NOMO-1 treated with dmso at 0.1 percent for 144 hours (cell line): ENCODE measurements around the gene GPR155.
"Not testable (repeated sequence)": the region's sequence is repeated elsewhere in the genome, so short reads cannot be mapped to it uniquely, and the experiment has no call there.

Experiments used
- DNase-seq: peaks from one replicate; lab custom pipeline; 2025; ENCODE audit not compliant: unreplicated experiment; lab: John Stamatoyannopoulos, UW

The GPR155 gene

DNA sequence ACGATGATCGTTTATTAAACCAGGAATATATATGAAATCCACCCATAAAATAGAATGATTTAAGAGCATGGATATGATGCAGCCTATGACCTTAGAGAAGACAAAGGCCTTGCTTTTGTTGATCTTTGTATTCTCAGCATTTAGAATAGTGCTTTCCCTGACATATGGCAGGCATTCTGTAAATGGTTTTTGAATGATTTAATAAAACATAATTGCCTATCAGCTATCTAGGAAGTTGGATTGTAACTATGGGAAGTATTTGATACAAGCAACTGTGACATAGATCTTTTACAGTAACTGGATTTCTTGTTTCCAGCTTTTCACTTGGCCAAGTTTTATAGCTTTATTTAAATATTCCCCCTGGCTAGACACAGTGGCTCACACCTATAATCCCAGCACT lies 5.1 kb upstream of the GPR155 start:
- no peak for DNase-seq

GRCh38 chr2:174490051-174490450 lies 3.2 kb upstream of the GPR155 start:
- no peak for DNase-seq

GRCh38 chr2:174489520-174489919 lies 2.7 kb upstream of the GPR155 start:
- not testable (repeated sequence) for DNase-seq

DNA sequence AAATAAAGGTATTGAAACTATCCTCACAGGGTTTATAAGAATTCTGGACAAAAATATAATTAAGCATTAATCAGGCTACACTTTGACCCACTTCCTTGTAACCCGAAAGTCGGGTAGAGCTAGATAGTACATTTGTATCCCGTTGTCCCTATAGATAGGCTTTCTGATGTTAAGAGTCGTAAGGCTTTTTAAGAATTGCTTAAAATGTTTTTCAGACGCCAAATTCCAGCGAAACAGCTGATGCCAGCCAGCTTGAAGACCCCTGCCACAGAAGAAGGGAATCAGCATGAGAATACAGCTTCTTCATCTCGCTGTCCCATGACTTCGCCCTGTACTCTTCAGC lies 962 bp upstream of the GPR155 start:
- no peak for DNase-seq

- DNase-seq, result peak; percentile 95
These were observed 435 bp upstream of the GPR155 start for GRCh38 chr2:174487108-174487819.

DNA sequence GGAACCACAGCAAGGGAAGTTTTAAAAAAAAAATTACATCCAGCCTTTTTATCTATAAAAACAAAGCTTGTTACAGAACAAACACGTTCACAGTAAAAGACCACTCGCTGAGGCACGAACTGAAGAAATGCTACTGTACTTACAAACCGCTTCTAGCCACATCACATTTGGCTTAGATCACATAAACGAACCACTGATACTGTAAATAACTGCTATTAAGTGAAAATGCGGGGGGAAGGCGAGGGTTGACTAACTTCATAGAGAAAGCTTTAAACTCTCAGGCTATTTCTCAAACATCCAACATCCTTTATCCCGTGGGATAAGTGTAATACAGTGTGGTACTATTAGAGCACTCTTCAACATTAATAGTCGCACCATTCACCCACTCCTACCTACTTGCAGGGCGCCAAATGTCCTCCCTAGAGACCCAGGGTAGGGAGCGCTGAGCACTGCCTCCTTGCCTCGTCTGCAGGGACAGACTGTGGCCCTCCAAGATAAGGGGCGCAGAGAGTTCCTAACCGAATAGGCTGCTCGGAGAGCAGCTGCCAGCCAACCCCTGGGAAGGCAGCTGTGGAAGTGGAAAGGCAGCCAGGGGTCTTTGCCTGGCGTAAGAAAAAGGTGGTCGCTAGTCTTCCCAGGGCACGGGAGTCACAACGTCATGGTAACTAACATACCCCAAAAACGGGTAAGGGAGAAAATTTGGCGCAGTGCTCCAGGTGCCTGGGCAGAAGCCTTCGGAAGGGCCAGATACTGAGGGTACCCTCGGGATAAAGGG lies 854 bp downstream of the GPR155 start:
- DNase-seq, result no peak

DNA sequence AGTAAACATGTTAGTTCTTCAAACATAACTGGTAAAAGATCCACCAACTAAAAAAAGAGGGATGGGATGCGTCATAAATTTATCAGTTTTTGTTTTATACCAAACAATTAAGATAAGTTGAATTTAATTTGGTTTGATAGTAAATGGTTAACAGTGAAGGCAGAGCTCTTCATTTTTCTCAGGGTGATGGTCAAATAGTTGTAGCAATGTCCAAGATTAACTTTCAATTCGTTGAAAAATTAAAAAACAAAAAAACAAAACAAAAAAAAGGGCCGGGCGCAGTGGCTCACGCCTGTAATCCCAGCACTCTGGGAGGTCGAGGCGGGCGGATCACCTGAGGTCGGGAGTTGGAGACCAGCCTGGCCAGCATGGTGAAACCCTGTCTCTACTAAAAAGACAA lies 1.8 kb downstream of the GPR155 start:
- not testable (repeated sequence) for DNase-seq

DNA sequence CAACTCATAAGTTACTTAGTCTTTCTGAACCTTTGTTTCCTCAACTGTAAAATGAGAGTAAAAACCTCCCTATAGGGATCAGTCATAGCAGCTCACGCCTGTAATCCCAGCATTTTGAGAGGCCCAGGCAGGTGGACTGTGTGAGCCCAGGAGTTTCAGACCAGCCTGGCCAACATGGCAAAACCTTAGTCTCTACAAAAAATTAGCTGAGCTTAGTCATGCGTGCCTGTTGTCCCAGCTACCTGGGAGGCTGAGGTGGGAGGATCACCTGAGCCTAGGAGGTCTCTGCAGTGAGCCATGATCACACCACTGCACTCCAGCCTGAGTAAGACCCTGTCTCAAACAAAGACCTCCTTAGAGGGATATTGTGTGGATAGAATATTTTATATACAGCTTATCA lies 2.3 kb downstream of the GPR155 start:
- DNase-seq, result no peak

DNA sequence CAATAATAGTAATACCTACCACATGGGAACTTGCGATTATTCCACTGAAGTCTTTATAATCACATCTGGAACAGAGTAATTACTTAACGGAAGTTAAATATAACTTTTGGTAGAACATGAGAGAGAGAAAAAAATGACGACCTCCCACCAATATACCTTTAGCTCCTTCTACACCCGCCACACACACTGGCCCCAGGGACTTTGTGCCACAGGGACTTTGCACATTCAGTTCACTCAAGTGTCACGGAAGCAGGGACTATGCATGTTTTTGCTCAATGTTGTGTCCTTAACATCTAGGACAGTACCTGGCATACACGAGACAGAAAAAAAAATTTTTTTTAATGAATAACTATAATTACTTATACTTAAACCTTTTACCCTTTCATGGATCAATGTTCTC lies 4.0 kb downstream of the GPR155 start:
- no peak for DNase-seq

DNA sequence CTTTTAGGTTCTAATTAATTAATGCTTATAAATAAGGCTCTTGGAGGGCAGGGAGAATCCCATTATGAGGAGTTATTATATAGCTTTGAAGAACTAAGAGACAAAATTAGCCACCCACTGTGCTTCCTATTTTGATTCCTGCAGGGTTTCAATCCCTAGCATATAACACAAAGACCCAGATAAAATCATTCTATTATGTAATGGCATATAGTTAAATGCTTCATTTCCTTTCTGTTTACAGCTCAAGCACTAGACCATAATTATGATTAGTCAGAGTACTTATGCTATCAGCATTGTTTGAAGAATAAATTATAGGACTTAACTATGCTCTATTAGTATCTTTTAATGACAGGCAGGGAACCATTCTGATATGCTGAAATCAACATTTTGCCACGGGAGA lies 9.1 kb downstream of the GPR155 start:
- no peak for DNase-seq

DNA sequence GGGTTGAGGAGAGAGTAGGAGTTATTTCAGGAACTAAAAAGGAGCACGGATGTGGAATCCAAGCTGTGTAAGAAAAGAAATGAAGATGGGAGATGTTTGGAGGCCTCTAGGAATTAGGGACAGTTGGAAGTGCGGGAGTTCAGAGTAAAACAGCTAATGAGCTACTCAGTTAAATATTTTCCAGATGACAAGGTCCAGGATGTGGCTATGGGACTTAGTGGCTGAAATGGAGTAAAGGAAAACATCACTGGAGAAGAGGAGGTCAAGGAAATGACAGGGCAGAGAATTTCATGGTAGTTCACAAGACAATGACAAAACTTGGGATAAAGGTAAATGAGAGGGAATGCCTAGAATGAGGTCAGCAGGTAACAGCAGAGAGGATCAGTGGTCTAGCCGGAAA lies 13.0 kb downstream of the GPR155 start:
- DNase-seq, result no peak

DNA sequence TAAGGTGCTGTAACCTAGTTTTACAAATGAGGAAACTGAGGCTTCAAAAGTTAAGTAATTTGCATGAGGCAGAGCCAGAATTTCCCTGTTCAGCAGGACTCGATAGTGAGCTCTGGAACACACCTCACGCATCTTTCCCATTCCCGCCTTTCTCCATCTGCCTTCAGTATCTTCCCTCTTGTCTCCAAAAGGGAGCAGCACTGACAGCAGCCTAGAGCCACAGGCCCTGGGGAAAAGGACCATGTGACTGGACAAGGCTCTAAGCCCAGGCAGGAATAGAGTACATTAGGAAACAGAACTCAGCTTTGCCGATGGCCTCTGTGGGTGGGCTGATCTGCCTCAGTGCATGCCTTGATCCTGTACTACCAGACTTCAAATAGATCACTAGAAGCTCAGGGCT lies 21.5 kb downstream of the GPR155 start:
- no peak for DNase-seq

GRCh38 chr2:174461221-174461620 lies 25.6 kb downstream of the GPR155 start:
- DNase-seq, result no peak

- DNase-seq, result no peak
These were observed 32.3 kb downstream of the GPR155 start for GRCh38 chr2:174454566-174454965.

DNA sequence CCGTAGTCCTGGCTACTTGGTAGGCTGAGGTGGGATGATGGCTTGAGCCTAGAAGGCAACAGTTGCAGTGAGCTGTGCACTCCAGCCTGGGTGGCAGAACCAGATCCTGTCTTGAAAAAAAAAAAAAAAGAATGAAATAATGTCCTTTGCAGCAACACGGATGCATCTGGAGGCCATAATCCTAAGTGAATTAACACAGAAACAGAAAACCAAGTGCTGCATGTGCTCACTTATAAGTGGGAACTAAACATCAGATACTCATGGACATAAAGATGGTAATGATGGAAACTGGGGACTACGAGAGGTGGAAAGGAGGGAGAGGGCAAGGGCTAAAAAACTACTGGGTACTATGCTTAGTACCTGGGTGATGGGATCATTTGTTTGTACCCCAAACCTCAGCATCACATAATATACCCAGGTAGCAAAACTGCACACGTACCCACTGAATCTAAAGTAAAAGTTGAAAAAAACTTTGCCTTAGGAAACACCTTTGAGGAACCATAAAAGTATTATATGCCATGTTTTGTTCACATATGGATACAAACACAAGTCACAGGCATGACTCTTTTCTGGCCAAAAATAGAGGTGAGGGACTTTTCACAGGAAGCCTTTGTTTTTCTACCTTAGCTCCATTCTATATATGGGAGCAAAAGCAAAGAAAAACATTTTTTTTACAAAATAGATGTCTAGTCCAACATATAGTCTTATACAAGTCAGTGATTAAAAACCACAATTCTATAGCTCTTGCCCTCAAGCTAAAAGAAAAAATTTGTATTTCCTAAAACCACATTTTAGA lies 36.6 kb downstream of the GPR155 start:
- DNase-seq, result no peak

GRCh38 chr2:174449033-174449432 lies 37.8 kb downstream of the GPR155 start:
- no peak for DNase-seq

- no peak for DNase-seq
These were observed 40.3 kb downstream of the GPR155 start for GRCh38 chr2:174446531-174446930.

- DNase-seq, result no peak
These were observed 41.6 kb downstream of the GPR155 start for GRCh38 chr2:174445248-174445647.

- DNase-seq, result no peak
These were observed 42.1 kb downstream of the GPR155 start for GRCh38 chr2:174444761-174445160.

DNA sequence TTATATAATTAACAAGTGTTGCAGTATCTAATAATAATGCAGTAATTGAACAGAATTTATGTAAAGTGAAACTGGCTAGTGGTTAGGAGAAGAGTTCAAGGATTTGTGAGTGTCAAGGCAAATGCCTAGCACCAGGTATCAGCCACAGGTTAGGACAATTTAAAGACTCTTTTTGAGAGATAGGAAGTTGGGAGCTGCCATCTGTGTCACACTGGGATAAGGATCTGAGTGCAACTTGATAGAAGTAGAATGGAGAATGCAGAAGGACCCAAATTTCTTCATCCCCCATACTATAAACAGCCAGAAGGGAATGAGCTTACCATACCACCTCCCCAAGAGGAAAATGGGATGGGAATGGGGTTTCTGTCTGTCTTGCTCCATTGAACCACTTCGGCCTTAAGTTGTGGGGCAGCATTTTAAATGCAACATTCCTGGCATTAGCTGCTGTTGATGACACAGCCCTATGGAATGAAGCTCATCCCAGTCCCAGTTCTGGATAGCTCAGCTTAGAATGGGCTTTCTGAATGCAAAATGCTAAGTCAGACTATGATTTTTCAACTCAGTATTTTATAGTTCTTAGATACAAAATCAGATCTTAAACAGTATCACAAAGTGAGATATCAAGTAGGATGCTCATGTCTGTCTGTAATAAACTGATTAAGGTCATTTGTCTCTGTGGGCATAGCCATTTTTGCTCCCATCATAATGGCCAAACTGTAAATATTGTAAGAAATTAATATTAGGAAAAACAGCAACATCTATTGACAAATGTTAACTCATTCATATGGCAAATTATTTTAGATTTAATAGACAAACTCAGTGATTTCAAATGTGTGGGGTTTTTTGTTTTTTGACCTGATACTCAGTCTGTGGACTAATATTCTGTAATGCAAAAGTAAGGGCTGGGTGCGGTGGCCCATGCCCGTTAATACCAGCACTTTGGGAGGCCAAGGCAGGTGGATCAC lies 44.0 kb downstream of the GPR155 start:
- no peak for DNase-seq

DNA sequence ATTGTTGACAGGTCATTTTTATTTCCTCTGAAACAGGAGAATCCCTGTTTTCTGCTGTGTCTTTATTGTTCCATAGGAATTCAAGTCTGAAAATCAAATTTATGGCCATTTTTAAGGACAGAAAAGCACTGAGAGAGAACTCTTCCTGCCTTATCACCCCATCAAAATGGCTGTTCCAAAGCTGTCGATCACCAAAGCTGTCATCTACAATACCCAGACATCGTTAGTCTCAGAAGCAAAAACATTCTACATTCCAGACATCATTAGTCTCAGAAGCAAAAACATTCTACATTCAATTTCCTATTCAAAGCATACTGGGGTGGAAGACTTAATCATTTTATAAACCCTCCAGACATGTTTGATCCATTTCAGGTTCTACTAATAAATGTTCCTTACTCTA lies 46.9 kb downstream of the GPR155 start:
- DNase-seq, result no peak
